SH-SY5Y (cell line): ENCODE measurements around the gene MDM2.

ENCODE experiments used
- GATA2 ChIP-seq: IDR thresholded peaks from 2 replicates; pipeline ENCODE4 v1.6.1; 2011; ENCODE audit warnings: mild to moderate bottlenecking, low read depth, low read length
- GATA3 ChIP-seq: IDR thresholded peaks from 2 replicates; pipeline ENCODE4 v1.6.1; 2011; ENCODE audit warnings: low read depth, mild to moderate bottlenecking, low read length, moderate library complexity

DNA sequence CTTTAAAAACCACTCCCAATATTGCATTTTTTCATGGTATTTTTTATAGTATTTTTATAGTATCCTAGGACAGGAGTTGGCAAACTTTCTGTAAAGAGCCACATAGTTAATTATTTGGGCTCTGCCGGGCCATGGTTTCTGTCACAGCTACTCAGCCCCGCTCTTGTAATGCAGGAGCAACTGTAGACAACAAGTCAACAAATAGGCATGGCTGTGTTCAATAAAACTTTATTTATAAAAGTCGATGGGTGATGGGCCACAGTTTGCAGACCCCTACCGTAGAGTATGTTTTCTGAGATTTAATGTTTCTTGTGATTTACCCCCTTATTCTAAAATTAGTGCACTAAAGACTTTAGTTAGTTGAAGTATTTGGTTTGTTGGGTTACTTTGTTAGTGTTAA lies 25.5 kb downstream of the MDM2 start:
- TF ChIP-seq GATA2 = no peak
- no peak for TF ChIP-seq GATA3
